ENCODE data around the gene NUPR2.
A peak's percentile ranks its signal among the peaks of the same experiment; 100 is the strongest.

DNA sequence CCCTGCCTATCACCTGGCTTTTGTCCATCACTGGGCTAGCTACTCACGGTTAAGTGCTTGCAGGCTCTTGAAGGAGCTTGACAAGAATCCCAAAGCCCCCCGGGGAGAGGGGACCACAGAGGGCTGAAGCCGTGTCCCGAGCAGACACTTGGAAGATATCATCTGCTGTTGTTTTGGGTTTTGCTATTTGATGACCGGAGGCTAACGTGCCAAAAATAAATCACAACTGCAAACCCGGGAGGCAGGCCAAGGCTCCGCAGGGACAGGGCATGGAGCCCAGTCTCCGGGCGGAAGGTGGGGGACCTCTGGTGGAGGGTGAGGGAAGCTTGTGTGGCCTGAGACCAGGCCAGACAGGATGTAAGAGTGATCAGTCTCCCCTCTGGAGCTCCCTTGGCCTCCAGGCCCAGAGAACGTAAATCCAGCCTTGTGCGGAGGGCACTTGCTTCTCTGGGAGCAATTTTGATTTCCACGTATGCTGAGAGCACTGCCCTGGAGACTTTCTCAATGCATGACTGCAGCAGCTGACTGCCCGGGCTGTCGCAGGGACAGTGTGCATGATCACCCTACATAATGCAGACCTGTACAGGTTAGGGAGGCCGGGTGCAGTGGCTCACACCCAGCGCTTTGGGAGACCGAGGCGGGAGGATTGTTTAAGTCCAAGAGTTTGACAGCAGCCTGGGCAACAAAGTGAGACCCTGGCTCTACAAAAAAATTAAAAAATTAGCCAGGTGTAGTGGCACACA lies 23.3 kb downstream of the NUPR2 start, which contains the start of gene PHKG1:
- TF ChIP-seq, protein P1, sequence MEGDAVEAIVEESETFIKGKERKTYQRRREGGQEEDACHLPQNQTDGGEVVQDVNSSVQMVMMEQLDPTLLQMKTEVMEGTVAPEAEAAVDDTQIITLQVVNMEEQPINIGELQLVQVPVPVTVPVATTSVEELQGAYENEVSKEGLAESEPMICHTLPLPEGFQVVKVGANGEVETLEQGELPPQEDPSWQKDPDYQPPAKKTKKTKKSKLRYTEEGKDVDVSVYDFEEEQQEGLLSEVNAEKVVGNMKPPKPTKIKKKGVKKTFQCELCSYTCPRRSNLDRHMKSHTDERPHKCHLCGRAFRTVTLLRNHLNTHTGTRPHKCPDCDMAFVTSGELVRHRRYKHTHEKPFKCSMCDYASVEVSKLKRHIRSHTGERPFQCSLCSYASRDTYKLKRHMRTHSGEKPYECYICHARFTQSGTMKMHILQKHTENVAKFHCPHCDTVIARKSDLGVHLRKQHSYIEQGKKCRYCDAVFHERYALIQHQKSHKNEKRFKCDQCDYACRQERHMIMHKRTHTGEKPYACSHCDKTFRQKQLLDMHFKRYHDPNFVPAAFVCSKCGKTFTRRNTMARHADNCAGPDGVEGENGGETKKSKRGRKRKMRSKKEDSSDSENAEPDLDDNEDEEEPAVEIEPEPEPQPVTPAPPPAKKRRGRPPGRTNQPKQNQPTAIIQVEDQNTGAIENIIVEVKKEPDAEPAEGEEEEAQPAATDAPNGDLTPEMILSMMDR (conservative IDR thresholded peaks at IDR 0.05 in 1 of 2, IDR thresholded peaks at IDR 0.05 in 1 of 2; ENCODE audit: low read depth in 1 of 2, low read length in 2 of 2), result peak; percentile 63 to 72
- no peak for TF ChIP-seq EZH2 (IDR thresholded peaks at IDR 0.05; ENCODE audit: low read length, missing control alignments)

Data from fibroblast of lung (primary cell).